ENCODE measurements around the gene RAB34.

The RAB34 gene

DNA sequence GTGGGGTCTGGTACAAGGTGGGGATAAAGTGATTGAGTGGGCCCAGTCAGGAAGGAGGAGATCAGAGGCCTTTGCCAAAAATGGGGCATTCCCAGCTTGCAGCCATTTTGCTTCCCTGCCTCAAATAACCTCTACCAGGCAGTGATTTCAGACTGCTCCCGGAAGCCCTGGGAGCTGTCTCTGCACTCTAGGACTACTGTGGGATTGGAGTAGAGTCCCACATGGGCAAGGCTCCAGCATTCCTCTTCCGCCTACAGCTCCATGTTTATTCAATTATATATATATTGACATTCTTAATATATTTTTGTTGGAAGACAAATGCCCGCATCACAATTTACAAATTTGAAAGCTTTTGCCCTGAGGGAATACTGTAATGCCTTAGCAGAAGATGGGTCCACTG is 42.2 kb downstream of the RAB34 start:
- DNase-seq (ENCODE audit: low spot score) = no peak

DNA sequence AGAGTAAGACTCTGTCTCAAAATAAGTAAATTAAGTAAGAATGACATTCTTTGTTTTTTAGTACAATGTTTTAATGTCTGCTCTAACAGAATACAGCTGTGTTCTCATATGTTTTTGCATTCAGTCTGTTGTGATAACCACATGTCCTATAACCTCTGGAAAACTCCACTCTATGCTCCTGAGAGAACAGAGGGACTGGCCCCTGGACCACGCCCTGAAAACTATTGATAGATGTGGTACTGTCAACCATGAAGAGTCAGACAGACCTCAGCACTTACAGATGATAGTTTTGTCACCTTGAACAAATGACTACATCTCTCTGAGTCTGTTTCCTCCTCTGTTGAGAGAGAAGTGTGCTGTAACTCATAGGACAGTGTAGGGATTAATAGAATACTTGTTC is 47.8 kb downstream of the RAB34 start:
- DNase-seq (ENCODE audit: low spot score) = no peak

DNA sequence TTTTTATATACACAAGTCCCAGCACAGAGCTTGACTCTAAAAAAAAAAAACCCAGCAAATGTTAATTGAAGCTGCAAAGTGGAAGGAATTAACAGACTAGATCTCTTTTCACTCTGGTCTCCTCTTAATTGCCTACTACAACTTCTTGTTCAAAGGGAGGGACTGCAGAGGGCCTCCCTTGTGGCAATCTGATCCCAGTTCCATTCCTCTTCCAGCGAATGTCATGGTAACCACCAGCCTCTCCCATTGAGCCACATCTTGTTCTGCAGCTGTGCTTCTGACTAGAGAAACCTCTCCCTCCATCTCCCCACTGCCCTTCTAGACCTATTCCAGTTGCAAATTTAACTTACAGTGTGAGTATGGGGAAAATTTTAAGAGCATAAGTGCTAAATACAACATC is 49.8 kb downstream of the RAB34 start:
- DNase-seq (ENCODE audit: low spot score) = no peak

DNA sequence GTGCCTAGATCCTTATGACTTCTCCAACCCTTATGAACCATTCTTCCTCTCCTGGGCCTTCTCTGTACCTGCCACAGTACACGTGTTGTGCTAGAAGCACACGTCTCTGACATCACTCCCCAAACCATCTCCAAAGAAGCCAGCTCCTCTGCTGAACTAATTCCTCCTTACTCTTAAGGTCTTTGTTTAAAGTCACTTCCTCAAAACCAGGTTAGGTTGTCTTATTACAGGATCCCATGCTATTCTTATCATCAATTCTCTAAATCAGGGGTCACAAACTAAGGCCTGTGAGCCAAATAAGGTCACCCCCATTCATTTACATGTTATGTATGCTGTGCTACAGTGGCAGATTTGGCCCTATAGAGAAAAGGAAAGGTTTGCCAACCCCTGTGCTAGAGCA is 51.7 kb downstream of the RAB34 start:
- DNase-seq (ENCODE audit: low spot score) = no peak

Measured in iPS-NIHi11 (cell line).